Fibroblast of upper back skin (primary cell): ENCODE measurements around the gene PRKG2.
"Not testable (repeated sequence)": the region's sequence is repeated elsewhere in the genome, so short reads cannot be mapped to it uniquely, and the experiment has no call there.

ENCODE experiments used
- DNase-seq: peaks from one replicate; pipeline ENCODE4 v3.0.0-alpha.2; 2013

Gene PRKG2

DNA sequence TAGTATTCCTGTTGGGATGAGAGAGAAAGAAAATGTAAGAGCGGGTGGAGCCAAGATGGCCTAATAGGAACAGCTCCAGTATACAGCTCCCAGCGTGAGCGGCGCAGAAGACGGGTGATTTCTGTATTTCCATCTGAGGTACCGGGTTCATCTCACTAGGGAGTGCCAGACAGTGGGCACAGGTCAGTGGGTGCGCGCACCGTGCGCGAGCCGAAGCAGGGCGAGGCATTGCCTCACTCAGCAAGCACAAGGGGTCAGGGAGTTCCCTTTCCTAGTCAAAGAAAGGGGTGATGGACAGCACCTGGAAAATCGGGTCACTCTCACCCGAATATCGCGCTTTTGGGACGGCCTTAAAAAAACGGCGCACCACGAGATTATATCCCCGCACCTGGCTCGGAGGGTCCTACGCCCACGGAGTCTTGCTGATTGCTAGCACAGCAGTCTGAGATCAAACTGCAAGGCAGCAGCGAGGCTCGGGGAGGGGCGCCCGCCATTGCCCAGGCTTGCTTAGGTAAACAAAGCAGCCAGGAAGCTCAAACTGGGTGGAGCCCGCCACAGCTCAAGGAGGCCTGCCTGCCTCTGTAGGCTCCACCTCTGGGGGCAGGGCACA lies 61.2 kb downstream of the PRKG2 start:
- DNase-seq: not testable (repeated sequence)

DNA sequence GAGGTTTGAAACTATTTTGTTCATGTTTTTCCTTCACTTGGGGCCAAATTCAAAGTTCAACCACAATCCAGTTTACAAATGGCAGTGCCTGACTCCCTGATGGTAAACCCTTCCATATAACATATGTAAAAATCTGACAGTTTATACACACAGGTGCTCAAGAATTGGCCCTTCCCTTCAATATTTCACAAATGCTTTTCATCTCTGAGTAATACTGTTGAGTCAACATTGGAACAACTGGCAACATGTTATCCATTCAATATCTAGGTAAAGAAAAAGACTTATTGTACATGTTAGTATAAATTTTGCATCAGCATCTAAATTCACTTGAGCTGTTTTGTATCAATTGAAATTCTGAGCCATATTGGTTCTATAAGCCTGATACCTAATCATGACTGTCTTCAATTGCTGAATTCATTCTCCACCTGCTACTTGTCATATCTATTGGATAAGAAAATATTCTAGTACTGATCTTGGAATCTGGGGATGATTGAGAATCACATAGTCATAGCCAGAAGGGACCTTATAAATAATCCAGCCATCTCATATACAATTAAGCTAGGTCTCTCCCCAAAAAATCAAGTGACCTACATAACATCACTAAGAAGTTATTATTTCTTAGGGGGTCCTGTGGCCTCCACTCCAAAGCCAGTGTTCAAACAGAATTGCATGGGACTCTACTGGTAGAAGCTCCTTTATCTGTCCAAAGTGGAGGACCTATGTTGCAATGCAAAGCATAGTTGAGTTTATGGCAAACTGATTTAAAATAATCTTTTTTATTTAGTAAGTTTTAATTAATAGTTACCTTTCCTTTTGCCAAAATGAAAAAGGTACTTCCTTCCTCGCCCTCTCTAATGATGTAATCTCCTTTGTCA lies 61.9 kb downstream of the PRKG2 start:
- no peak for DNase-seq

DNA sequence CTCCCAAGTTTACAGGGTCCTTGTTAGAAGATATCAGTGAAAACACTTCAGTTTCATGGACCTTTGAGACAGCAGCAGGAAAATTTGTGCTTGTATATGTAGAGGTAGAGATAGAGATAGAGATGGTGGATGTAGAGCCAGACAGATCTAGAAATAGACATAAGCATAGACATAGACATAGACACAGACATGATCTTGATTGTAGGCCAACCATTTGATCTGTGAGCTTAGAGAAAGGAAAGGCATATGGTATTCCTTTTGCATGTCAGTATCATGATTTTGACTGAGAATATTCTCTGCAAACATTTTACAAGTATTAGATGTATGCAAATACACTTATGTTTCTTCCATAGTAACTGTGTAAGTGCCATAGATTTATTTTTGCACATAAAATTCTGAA lies 65.0 kb downstream of the PRKG2 start:
- no peak for DNase-seq

DNA sequence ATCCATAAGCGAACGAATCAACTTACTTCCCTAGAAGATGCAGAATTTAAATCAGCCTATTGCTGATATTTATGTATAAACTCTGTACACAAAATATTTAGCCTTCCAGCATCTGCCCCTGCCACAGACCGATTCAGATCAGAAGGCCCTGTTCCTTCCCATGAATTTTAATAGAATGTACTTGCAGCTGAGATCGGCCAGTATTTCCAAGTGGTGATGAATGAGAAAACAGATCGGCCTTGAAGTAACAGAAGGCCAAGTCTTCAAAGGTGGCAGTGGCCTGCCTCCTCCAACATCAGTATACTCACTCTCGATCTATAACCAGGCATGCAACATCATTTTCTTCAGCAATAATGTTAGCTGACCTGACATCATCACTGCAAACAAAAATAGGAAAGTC lies 66.4 kb downstream of the PRKG2 start:
- DNase-seq: no peak

DNA sequence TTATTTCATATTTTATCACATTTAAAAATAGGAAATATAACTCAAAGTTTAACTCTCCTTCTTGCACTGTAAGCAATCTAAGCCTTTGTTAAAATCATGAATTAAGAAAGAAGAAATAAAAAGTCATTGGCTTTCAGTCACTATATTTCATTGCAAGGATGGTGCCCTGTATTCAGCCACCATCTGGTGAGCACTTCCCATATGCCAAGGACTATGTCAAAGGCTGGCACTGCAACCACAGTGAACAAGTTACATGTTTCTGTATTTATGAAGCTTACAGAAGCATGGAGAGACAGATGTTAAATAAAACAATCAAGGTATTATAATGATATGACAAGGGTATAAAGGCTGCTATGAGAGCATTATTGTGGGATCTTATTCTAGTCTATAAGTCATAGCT lies 68.6 kb downstream of the PRKG2 start:
- no peak for DNase-seq

DNA sequence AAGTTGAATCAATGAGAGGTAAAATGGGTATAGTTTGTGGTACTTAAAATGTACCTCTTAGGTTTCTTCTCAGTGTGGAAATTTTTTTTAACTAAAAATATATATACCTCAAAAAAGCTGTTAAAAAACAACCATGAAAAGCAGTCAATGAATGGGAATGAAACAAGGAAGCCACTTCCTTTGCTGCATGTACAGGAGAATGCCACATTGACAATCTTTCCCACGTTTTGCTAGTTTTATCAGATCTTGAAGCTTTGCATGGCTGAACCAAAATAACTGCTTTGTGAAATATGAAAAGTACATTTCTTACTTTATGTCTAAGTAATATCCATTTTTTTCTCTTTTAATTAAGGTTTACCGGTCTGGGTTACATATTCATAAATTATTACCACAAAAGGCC lies 71.8 kb downstream of the PRKG2 start:
- DNase-seq: no peak

DNA sequence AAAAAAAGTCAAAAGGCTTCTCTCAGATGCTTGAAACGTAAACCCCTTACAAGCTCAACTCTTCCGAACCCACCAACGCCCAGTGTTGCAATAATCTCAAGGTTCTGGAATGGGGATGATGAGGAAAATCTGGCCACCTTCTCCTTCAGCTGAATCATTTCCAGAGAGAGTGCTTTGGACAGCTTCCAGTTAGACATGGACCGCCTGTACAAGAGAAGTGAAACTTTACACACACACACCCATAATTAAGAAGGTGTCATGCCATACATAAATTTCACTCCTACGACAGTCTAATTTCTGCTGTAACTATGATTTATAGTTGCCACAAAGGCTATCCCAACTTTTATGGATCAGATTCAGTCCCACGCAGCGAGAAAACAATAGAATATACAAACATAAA lies 72.3 kb downstream of the PRKG2 start:
- DNase-seq: peak; percentile 72

DNA sequence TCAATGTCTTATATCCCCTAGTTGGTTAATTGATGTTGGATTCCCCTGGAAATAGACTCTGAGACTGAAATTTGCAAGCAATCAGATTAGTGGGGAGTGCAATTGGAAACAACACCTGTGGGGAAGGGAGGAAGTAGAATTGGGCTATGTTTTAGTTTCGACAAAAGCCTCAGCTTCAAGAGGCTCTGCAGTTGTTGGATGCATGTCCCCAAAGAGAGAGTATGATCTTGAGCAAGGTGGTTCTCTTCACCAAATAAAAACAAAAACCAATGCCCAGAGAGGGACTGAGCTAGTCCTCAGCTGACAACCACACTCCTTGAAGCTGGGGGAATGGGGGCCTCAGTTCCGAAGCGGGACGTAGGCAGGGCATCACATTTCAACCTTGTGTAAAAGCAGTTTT lies 77.1 kb downstream of the PRKG2 start:
- no peak for DNase-seq

DNA sequence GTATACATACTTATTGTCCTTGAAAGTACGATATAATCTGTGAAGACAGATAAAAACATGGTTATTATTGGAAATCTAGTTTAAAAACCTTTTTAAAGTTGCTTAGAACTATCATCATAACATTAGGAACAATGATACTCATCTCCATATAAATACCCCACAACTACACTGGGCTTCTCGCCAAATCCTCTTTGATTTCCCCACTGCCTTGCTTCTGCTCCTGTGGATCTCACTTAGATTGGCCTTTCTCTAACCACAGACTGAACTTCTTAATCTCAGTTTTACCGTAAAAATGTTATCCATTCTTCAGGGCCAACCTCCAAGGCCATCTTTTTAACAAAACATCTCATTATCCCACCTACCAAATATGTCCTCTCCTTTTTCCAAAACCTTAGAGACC lies 77.6 kb downstream of the PRKG2 start:
- DNase-seq: peak; percentile 55

DNA sequence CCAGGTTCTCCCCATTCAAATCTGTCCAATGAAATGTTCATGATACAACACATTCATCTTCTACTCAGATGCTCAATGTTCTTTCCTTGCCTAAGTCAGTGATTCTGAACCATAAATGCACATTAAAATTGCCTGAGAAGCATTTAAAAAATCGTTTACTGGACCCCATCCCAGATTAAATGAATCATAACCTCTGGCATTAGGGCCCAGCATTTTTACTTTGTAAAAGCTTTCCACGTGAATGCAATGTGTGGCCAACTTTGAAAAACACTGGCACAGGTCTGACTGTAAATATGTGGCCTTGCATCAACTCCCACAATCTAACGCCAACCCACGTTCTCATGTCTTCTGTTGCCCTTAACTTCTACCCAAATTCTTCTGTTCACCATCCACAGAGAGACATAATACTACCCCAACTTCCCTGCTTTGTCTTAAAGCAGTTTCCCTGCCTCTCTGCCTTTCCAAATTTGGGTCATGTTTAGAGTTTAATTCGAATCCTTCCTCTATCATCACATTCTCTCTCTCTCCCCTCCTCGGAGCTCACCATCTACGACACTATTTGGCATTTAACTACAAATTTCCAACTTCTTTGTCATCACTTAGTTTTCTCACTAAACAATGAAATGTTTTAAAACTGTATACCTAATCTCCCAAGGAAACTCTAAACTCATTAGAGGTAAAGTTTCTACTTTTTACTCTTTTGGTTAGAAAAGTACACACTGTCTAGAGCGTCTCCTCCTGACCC lies 78.7 kb downstream of the PRKG2 start:
- peak; percentile 91 for DNase-seq

DNA sequence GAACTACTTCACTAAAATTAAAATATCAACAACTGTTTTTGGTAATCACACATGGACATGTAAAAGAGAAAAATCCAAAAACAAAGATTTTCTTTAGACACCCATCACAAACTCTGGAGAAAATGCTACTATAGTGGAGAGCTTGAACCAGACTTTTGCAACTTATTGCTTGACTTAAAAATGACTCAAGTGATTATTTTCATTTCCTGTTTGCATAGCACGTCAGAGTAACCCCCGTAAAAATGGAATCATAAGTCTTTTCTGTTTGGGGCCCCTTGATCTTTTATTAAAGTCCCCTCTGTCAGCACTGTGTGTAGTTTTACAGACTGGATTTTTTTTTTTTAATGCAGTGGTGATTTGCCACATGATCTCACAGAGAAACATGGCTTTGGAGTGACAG lies 79.5 kb downstream of the PRKG2 start:
- no peak for DNase-seq

DNA sequence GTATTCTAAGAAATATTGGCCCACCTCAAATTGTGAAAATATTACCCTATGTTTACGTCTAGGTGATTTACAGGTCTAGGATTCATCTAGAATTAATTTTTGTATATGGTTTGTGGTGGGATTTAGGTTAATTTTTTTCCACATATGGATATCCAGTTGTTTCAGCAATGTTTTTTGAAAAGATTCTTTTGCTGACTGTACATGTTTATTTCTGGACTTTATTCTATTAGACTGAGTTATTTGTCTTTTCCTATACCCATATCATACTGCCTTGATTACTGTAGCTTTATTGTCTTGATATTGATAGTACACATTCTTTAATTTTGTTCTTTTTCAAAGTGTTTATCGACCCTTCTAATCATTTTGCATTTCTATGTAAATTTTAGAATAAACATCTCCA lies 83.5 kb downstream of the PRKG2 start:
- DNase-seq: no peak

DNA sequence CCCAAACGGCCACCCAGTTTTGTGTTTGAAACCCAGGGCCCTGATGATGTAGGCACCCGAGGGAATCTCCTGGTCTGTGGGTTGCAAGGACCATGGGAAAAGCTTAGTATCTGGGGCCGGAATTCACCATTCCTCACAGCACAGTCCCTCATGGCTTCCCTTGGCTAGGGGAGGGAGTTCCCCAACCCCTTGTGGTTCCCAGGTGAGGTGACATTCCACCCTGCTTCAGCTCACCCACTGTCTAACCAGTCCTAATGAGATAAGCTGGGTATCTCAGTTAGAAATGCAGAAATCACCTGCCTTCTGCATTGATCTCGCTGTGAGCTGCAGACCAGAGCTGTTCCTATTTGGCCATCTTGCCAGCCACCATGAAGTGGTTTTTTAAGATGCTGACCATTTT lies 84.0 kb downstream of the PRKG2 start:
- DNase-seq: no peak

DNA sequence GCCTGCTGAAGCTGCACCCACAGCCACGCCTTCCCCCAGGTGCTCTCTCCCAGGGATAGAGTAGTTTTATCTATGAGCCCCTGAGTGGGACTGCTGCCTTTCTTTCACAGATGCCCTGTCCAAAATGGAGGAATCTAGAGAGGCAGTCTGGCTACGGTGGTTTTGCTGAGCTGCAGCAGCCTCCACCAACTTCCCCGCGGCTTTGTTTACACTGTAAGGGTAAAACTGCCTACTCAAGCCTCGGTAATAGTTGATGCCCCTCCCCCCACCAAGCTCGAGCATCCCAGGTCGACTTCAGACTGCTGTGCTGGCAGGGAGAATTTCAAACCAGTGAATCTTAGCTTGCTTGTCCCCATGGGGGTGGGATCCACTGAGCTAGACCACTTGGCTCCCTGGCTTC lies 84.5 kb downstream of the PRKG2 start:
- no peak for DNase-seq

DNA sequence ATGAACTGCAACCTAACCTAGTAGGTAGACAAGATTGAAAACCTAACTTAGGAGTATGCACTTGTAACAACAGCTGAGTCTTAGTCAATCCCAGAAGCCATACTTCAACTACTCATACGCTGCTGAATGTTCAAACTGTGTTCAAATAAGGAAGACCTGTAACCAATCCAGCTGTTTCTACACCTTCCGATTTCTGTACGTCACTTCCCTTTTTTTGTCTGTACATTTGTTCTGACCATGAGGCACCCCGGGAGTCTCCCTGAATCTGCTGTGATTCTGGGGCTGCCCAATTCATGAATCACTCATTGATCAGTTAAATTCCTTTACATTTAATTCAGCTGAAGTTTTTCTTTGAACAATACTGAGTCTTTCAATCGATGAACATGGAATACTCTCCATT lies 95.0 kb downstream of the PRKG2 start:
- DNase-seq: no peak

DNA sequence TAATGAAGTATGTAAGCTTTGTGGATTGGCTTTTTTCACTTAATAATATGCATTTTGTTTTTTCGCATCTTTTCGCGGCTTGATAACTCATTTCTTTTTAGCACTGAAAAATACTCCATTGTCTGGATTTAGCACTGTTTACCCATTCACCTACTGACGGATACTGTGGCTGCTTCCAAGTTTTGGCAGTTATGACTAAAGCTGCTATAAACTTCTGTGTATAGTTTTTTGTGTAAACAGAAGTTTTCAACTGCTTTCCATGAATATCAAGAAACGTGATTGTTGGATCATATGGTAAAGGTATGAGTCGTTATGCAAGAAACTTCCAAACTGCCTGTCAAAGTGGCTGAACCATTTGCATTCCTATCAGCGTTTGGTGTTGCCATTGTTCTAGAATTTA lies 96.9 kb downstream of the PRKG2 start:
- DNase-seq: no peak

DNA sequence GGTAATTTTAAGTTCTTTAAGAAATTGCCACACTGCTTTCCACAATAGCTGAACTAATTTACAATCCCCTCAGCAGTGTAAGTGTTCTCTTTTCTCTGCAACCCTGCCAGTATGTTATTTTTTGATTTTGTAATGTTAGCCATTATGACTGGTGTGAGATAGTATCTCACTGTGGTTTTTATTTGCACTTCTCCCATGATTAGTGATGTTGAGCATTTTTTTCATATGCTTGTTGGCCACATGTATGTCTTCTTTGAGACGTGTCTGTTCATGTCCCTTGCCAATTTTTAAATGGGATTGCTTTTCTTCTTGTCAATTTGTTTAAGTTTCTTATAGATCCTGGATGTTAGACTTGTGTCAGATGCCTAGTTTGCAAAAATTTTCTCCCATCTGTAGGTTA lies 98.5 kb downstream of the PRKG2 start:
- DNase-seq: no peak

DNA sequence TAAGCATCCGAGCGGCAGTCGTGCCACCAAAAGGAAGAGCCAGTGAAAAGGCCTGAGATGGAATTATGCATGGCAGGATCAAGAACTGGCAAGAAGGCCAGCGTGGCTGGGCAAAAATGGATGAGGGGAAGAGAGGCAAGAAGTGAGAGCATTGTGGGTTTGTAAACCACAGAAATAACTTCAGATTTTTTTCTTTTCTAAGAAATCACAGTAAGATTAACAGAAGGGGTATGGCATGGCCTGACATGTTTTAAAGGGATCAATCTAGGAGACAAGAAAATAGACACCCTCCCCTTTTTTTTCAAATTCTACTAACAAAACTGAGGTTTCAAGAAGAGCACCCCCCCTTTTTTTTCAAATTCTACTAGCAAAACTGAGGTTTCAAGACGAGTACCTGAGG lies 102.0 kb downstream of the PRKG2 start:
- DNase-seq: no peak

DNA sequence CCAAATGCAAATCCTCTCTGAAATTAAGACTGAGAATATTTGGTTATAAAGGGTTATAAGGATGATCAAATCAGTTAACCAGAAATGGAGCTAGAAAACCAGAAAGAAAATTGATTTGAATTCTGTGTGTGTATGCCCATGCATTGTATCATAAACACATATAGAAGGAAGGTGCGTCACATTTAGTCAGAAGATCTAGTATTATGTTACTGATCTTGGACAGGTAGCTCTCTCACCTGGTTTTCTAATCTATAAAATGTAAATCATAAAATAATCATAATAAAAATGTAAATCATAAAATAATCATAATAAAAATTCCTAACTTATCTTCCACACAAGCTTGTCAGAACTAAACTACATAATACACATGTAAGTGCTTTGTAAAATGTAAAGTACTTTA lies 105.7 kb downstream of the PRKG2 start:
- DNase-seq: no peak

DNA sequence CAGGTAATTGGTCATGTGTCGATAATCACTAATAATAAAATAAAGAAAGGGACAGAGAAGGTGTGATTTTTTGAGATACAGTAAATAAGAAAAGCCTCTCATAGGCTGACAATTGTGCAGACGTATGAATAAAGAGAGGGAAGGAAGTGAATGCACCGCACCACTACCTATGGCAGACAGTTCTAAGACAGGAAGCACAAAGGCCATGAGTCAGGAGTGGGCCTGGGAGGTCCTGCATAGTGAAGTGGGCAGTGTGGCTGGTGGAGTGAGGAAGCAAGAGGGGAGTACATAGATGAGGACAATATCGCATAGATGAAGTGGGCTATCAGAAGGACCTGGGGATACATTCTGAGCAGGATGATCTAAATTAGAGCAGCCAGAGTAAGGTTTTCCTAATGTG lies 108.9 kb downstream of the PRKG2 start:
- no peak for DNase-seq

DNA sequence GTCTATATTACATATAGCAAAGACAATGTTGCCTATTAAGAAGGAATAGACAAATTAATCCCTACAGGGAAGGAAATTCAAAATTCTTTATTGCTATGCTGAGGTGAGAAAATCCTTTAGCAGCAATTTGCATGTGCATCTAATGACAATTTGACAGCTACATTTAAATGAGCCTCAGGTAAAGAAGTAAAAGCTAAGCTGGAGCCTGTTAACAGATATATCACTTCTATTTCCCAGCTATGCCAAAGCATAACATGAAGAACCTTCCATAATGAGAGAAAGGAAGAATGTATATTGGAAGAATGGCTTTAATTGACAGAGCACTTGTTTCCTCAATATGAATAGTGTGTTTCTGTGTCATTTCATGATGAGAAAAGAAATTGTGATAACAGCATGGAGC lies 112.9 kb downstream of the PRKG2 start:
- DNase-seq: no peak

DNA sequence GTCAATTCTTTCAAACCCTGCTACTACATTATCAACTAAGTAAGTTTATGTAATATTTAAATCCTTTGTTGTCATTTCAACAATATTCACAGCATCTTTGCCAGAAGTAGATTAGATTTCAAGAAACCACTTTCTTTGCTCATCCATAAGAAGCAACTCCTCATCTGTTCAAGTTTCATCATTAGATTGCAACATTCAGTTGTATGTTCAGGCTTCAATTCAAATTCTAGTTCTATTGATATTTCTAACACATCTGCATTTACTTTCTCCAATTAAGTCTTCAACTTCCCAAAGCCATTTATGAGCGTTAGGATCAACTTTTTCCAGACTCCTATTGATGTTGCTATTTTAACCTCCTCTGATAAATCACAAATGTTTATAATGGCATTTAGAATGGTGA lies 118.5 kb downstream of the PRKG2 start:
- no peak for DNase-seq

DNA sequence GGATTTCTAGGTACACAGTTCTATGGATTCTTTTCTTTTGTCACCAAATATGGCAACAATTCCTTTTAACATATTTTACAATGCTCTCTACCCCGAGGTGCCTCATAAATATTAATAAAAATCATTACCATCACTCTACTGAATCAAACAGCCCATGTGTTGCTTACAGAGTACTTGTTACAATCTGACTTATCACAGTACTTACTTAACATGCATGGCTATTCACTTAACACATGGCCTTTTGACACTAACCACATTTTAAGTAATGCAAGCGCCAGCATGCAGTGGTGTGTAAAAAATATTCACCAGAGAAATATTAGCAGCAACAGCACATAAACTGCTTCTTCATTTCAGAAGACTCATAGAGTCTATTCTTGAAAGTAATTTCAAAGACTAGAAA lies 119.6 kb downstream of the PRKG2 start:
- no peak for DNase-seq

DNA sequence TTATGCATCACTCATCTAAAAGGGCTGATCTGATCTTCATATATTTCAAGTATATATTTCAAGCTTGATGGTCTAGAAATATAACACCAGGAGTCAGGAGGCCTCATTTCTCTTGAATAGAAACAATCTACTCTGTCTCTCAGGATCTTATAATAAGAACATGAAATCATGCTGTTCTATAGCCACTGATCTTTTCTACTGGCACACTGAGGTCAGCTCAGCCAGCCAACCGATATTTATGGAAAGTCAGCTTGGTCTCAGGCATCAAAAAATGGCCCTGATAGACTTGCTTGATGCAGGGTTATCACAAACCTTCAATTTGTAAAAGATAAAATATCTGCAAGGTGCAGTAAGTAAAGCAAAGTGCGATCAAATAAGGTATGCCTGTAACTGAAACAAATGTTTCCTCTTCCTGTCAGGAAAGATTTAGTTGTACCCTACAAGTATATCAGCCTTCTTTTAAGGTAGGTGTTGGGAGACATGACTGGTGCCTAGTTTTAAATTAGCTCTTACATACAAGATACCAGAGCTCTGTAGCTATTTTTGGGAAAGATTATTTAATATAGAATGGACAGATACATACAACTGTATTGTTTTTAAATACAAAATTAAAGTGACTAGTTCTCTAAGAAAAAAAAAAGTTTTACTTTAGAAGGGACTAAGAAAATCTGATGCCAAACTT lies 121.2 kb downstream of the PRKG2 start:
- DNase-seq: no peak
